K562 (cell line): ENCODE data around the gene AK5. TPM values are rescaled to one million over a fixed set of nuclear protein-coding genes. Genes with fewer than 3 reads are reported as not detected.

ENCODE experiments used
- ATAC-seq: fragments of 200-7000 bp; cut with Tn5 transposase; 3 replicates; pipeline ENCODE4 v1.9.1; 2020; ENCODE audit warnings: moderate library complexity
- BruUV-seq: library from RNA; stranded (reverse); fragments of 400-500 nt; replicated peaks from 2 replicates; lab custom pipeline; 2021; lab: Mats Ljungman, UMichigan
- CTCF ChIA-PET: fragments of 300-600 bp; formaldehyde crosslinking; extraction: SDS; loops from one replicate; lab custom pipeline; 2021; ENCODE audit warnings: low intra/inter-chr PET ratio; lab: Yijun Ruan, JAX
- POLR2A ChIA-PET: fragments of 300-600, 350-650 bp; sonication (Branson Sonifier 250); formaldehyde crosslinking; extraction: SDS; loops from one replicate; lab custom pipeline; 2021; ENCODE audit warnings: antibody characterized with exemption, inconsistent platforms; lab: Yijun Ruan, JAX
- DNase-seq, 4 experiments: peaks; one replicate each; pipeline versions ENCODE4 v3.0.0 to v3.0.0-alpha.2; 2011 to 2018; ENCODE audit warnings: low spot score in 3 of 4, mixed read lengths in 3 of 4; ENCODE audit errors: extremely low read depth in 1 of 4
- FAIRE-seq: peaks from 2 replicates; lab custom pipeline; 2011; peaks lifted over from hg19 to GRCh38; lab: Jason Lieb, UNC
- H2AFZ ChIP-seq: 2 replicates; pipeline ENCODE4 v1.6.0; 2011; ENCODE audit warnings: low read depth, low read length, control low read depth, inconsistent platforms
- H3K27ac ChIP-seq: fragments of 200-600 bp; 3 replicates; pipeline ENCODE4 v1.8.0; 2011; ENCODE audit warnings: low read depth, mild to moderate bottlenecking, control low read depth, inconsistent platforms, low read length, moderate library complexity, mixed read lengths; ENCODE audit errors: extremely low read depth
- H3K27me3 ChIP-seq, 2 experiments: fragments of 300-600 bp in 1 of 2; 2 replicates in 1 of 2; 3 replicates in 1 of 2; pipeline versions ENCODE4 v1.6.0 to v1.8.0; 2011; ENCODE audit warnings: inconsistent platforms in 2 of 2, low read length in 2 of 2, mild to moderate bottlenecking in 1 of 2, mixed read lengths in 1 of 2, moderate library complexity in 1 of 2; ENCODE audit not compliant: control insufficient read depth in 2 of 2, insufficient read depth in 2 of 2
- H3K36me3 ChIP-seq: fragments of 300-600 bp; 3 replicates; pipeline ENCODE4 v1.8.0; 2011; ENCODE audit warnings: mild to moderate bottlenecking, low read length, inconsistent platforms; ENCODE audit not compliant: control insufficient read depth, insufficient read depth
- H3K4me1 ChIP-seq, 2 experiments: fragments of 200-600 bp in 1 of 2; replicated peaks in 1 of 2; 2 replicates in 1 of 2; 3 replicates in 1 of 2; pipeline versions ENCODE4 v1.5.1 to v1.8.0; 2011; ENCODE audit warnings: inconsistent platforms in 2 of 2, low read length in 2 of 2, mild to moderate bottlenecking in 1 of 2, mixed read lengths in 1 of 2, moderate library complexity in 1 of 2; ENCODE audit not compliant: control insufficient read depth in 2 of 2, insufficient read depth in 2 of 2
- H3K4me2 ChIP-seq: 2 replicates; pipeline ENCODE4 v1.6.1; 2011; ENCODE audit warnings: low read length, control low read depth, inconsistent platforms, mixed read lengths; ENCODE audit not compliant: insufficient read depth
- H3K4me3 ChIP-seq: fragments of 200-600 bp; sonication (generic), shearing (Covaris generic); 2 replicates; pipeline ENCODE4 v1.5.1; 2016; ENCODE audit warnings: control low read depth, inconsistent platforms
- H3K79me2 ChIP-seq: fragments of 200-600 bp; 3 replicates; pipeline ENCODE4 v1.8.0; 2011; ENCODE audit warnings: low read length, inconsistent platforms; ENCODE audit not compliant: control insufficient read depth, insufficient read depth
- H3K9ac ChIP-seq, 2 experiments: 2 replicates each; pipeline versions ENCODE4 v1.6.0 to v1.6.1; 2011; ENCODE audit warnings: low read depth in 2 of 2, low read length in 2 of 2, control low read depth in 1 of 2, inconsistent platforms in 1 of 2, mild to moderate bottlenecking in 1 of 2, mixed read lengths in 1 of 2; ENCODE audit not compliant: insufficient read depth in 1 of 2
- H3K9me1 ChIP-seq: one replicate; pipeline ENCODE4 v1.6.0; 2011; ENCODE audit warnings: inconsistent platforms, mild to moderate bottlenecking, low read length, moderate library complexity; ENCODE audit not compliant: control insufficient read depth, insufficient read depth
- H3K9me3 ChIP-seq: replicated peaks from 2 replicates; pipeline ENCODE4 v1.5.1; 2011; ENCODE audit warnings: low read depth, low read length, inconsistent platforms; ENCODE audit not compliant: control insufficient read depth, insufficient read depth
- H4K20me1 ChIP-seq: replicated peaks from 2 replicates; pipeline ENCODE4 v1.6.1; 2011; ENCODE audit warnings: low read length, inconsistent platforms, mixed read lengths; ENCODE audit not compliant: control insufficient read depth, insufficient read depth
- CBFB ChIP-seq: sonication (generic); formaldehyde crosslinking; IDR thresholded peaks from 2 replicates; pipeline ENCODE4 v1.4.0; 2020; ENCODE audit warnings: mild to moderate bottlenecking, missing genetic modification reagents
- CHD1 ChIP-seq: fragments of 200-600 bp; sonication (generic); IDR thresholded peaks from one replicate; pipeline ENCODE4 v1.6.1; 2012; ENCODE audit warnings: mild to moderate bottlenecking, moderate library complexity, low read length, inconsistent platforms
- E2F1 ChIP-seq: sonication (generic); formaldehyde crosslinking; IDR thresholded peaks from 2 replicates; pipeline ENCODE4 v1.8.1; 2023; ENCODE audit warnings: mild to moderate bottlenecking, missing genetic modification reagents, moderate library complexity
- E2F6 ChIP-seq, 2 experiments: IDR thresholded peaks; 2 replicates each; pipeline ENCODE4 v1.6.1; 2011; ENCODE audit warnings: borderline replicate concordance in 1 of 2, control low read depth in 1 of 2, low read depth in 1 of 2, low read length in 1 of 2, mild to moderate bottlenecking in 1 of 2, mixed read lengths in 1 of 2, moderate library complexity in 1 of 2; ENCODE audit not compliant: insufficient read depth in 1 of 2, insufficient read length in 1 of 2, poor library complexity in 1 of 2, severe bottlenecking in 1 of 2; ENCODE audit errors: extremely low read depth in 1 of 2
- EP300 ChIP-seq: IDR thresholded peaks from 2 replicates; pipeline ENCODE4 v1.6.1; 2012; ENCODE audit warnings: low read length, improper control_type of control experiment
- HMGN3 ChIP-seq: IDR thresholded peaks from 2 replicates; pipeline ENCODE4 v1.6.1; 2011; ENCODE audit warnings: borderline replicate concordance, low read depth, mild to moderate bottlenecking, mixed read lengths, low read length; ENCODE audit not compliant: insufficient read length; ENCODE audit errors: extremely low read depth
- LEF1 ChIP-seq: fragments of 450-650 bp; IDR thresholded peaks from 2 replicates; pipeline ENCODE4 v1.6.1; 2016; ENCODE audit warnings: mild to moderate bottlenecking
- MTA1 ChIP-seq: fragments of 450-650 bp; IDR thresholded peaks from 2 replicates; pipeline ENCODE4 v1.6.1; 2017; ENCODE audit warnings: borderline replicate concordance
- OTX1 ChIP-seq: fragments of 450-650 bp; formaldehyde crosslinking; IDR thresholded peaks from 2 replicates; pipeline ENCODE4 v1.4.0; 2022; ENCODE audit warnings: mild to moderate bottlenecking
- POLR2G ChIP-seq: fragments of 200-400 bp; formaldehyde crosslinking; IDR thresholded peaks from 2 replicates; pipeline ENCODE4 v1.6.1; 2017; ENCODE audit warnings: low read depth, mild to moderate bottlenecking, antibody characterized with exemption, low read length, moderate library complexity
- PRMT5 ChIP-seq: sonication (generic); formaldehyde crosslinking; IDR thresholded peaks from 2 replicates; pipeline ENCODE4 v1.5.0; 2020; ENCODE audit warnings: missing genetic modification reagents
- RBM14 ChIP-seq: fragments of 200-400 bp; formaldehyde crosslinking; IDR thresholded peaks from 2 replicates; pipeline ENCODE4 v1.6.1; 2018; ENCODE audit warnings: low read depth, mild to moderate bottlenecking, low read length, moderate library complexity, borderline replicate concordance; ENCODE audit not compliant: insufficient read depth
- SAFB ChIP-seq: fragments of 200-400 bp; formaldehyde crosslinking; IDR thresholded peaks from 2 replicates; pipeline ENCODE4 v1.6.1; 2017; ENCODE audit warnings: low read depth, low read length, borderline replicate concordance
- SREBF1 ChIP-seq: fragments of 150-350 bp; IDR thresholded peaks from 2 replicates; pipeline ENCODE4 v1.6.1; 2014; ENCODE audit warnings: antibody characterized with exemption, low read depth, low read length, borderline replicate concordance
- ZFP30 ChIP-seq: fragments of 250-450 bp; sonication (Bioruptor Pico); IDR thresholded peaks from 2 replicates; pipeline ENCODE4 v1.8.0; 2022; ENCODE audit warnings: moderate library complexity, mild to moderate bottlenecking, inconsistent platforms, borderline replicate concordance
- ZHX1 ChIP-seq: fragments of 150-350 bp; conservative IDR thresholded peaks from 2 replicates; pipeline ENCODE4 v1.6.1; 2014; ENCODE audit warnings: low read length
- ZNF239 ChIP-seq: fragments of 250-450 bp; sonication (Bioruptor Pico); IDR thresholded peaks from 2 replicates; pipeline ENCODE4 v1.4.0; 2020; ENCODE audit warnings: mild to moderate bottlenecking
- ZNF77 ChIP-seq: fragments of 250-450 bp; sonication (Bioruptor Pico); IDR thresholded peaks from 2 replicates; pipeline ENCODE4 v1.5.0; 2020
- WGBS: fragments of 100-300 bp; shearing (Covaris generic); methylation state at CpG from one replicate; pipeline ENCODE4 v1.1.6; 2016; ENCODE audit warnings: low coverage, mixed read lengths; ENCODE audit not compliant: insufficient coverage; ENCODE audit errors: missing lambda C conversion rate; 5-methylcytosine and 5-hydroxymethylcytosine counted together
- in situ Hi-C: fragments of 300-500 bp; cut with MboI; formaldehyde crosslinking; loops from 4 replicates; pipeline ENCODE4 v1.15.0; 2018; ENCODE audit warnings: inconsistent platforms, mixed read lengths
- intact Hi-C: fragments of 100-400 bp; cut with micrococcal nuclease; formaldehyde crosslinking; loops from 2 replicates; pipeline ENCODE4 v1.14.2; 2022
- polyA plus RNA-seq, 8 experiments: library from polyadenylated mRNA; depleted of rRNA in 4 of 8; stranded (reverse) in 5 of 8; unstranded in 3 of 8; fragments of >200 nt; fragmentation: Nextera tagmentation in 2 of 8; fragmentation: Illumina TruSeq in 1 of 8; extraction: Ambion mirVana in 2 of 8; extraction: Trizol in 1 of 8; gene quantifications; 2 replicates each; pipeline versions ENCODE4 v1.2.1 to v1.2.3, GENCODE V29; 2011 to 2014; ENCODE audit warnings: inconsistent platforms in 1 of 8, missing spikeins in 1 of 8
- total RNA-seq, 7 experiments: library from RNA; depleted of rRNA in 6 of 7; stranded (reverse); fragments of >200 nt in 6 of 7; fragmentation: Illumina TruSeq in 2 of 7; extraction: Trizol in 2 of 7; gene quantifications; 2 replicates each; pipeline versions ENCODE4 v1.2.1 to v1.2.3, GENCODE V29; 2011 to 2021; ENCODE audit warnings: low replicate concordance in 1 of 7

AK5 gene
- total and polyA plus RNA-seq, 9 of the 15 experiments (the other 6 are each of a cell fraction or from before 2014, with no cell fraction given) = 0.06 TPM; not detected in 8

- intact Hi-C loops = no loop called here
- H3K4me2 ChIP-seq = no peak overlapping the region
- no peak overlapping the region for H3K4me3 ChIP-seq
- H3K9me3 ChIP-seq = no peaks in the 10 kb centered on the region
- no peaks in the 10 kb centered on the region for H3K4me1 ChIP-seq
- DNase-seq (no peak), ATAC-seq (no peak), FAIRE-seq (no peak)
- no peak overlapping the region for H3K27ac ChIP-seq
- H2AFZ ChIP-seq = no peak overlapping the region
- 0% methylated on average over 1 of the region's 1 CpG for WGBS
- TF ChIP-seq RBM14 = no peak
- TF ChIP-seq PRMT5 = no peak
- no peak for TF ChIP-seq OTX1 (CRISPR knock-in tag)
- TF ChIP-seq SAFB = no peak
- no peak for TF ChIP-seq MTA1
- TF ChIP-seq POLR2G = no peak
- no peak for TF ChIP-seq E2F6 (IDR thresholded peaks at IDR 0.05; ENCODE audit: borderline replicate concordance in 1 of 2, extremely low read depth in 1 of 2, insufficient read depth in 1 of 2, insufficient read length in 1 of 2, low read depth in 1 of 2, low read length in 1 of 2, poor library complexity in 1 of 2, severe bottlenecking in 1 of 2)
- no peak for TF ChIP-seq ZNF239
- TF ChIP-seq ZNF77 (CRISPR knock-in tag) = no peak
- TF ChIP-seq CHD1 = no peak
- no peak for TF ChIP-seq E2F1 (CRISPR knock-in tag)
- TF ChIP-seq CBFB (CRISPR knock-in tag) = no peak
- no peak for TF ChIP-seq EP300
- TF ChIP-seq LEF1 = no peak
- TF ChIP-seq ZFP30 (CRISPR knock-in tag) = no peak
- no peak for TF ChIP-seq SREBF1
- no peak for TF ChIP-seq ZHX1
- no peak for TF ChIP-seq HMGN3
- in situ Hi-C loops = no loop called here
- POLR2A ChIA-PET = no interaction called here
- CTCF ChIA-PET = no interaction called here
- H3K79me2 ChIP-seq = no peaks in the 10 kb centered on the region
- BruUV-seq = no TSS peak
- H3K36me3 ChIP-seq = no peaks in the 10 kb centered on the region
- no peaks in the 10 kb centered on the region for H3K27me3 ChIP-seq
- no peak overlapping the region for H3K9ac ChIP-seq
- no peaks in the 10 kb centered on the region for H4K20me1 ChIP-seq
- H3K9me1 ChIP-seq = no peaks in the 10 kb centered on the region
Observed at GRCh38 chr1:77387553-77387952, 105.7 kb downstream of the AK5 start.
